ENCODE data around the gene RNF13.

GRCh38 chr3:149883134-149883533 lies 70.1 kb downstream of the RNF13 start:
- TF ChIP-seq POLR2AphosphoS5 (IDR thresholded peaks at IDR 0.05; ENCODE audit: low read depth, low read length) (no peak), SIN3A (IDR thresholded peaks at IDR 0.05; ENCODE audit: borderline replicate concordance, insufficient read depth, low read length) (no peak)
